Upper lobe of left lung (tissue), 6 donors: ENCODE data around the gene YARS2. TPM values are rescaled to one million over a fixed set of nuclear protein-coding genes. Genes with fewer than 3 reads are reported as not detected.
"Not testable (repeated sequence)": the region's sequence is repeated elsewhere in the genome, so short reads cannot be mapped to it uniquely, and the experiment has no call there.

ENCODE experiments used
- ATAC-seq, 2 donors: fragments of 200-7000 bp; cut with Tn5 transposase; one replicate each; pipeline ENCODE4 v1.9.1; 2022; ENCODE audit warnings: mild to moderate bottlenecking in 2 of 2, moderate library complexity in 2 of 2; ENCODE audit not compliant: low FRiP score in 2 of 2
- DNase-seq, 2 donors: peaks; one replicate each; pipeline ENCODE4 v3.0.0-alpha.2; 2019 to 2020
- H3K27ac ChIP-seq, 4 donors: fragments of 200-600 bp; sonication (generic); one replicate each; pipeline ENCODE4 v1.5.1; 2016 to 2019
- H3K27me3 ChIP-seq, 4 donors: fragments of 200-600 bp; sonication (generic); one replicate each; pipeline ENCODE4 v1.5.1; 2017 to 2019
- H3K36me3 ChIP-seq, 4 donors: fragments of 200-600 bp; sonication (generic); one replicate each; pipeline ENCODE4 v1.5.1; 2016 to 2019
- H3K4me1 ChIP-seq, 4 donors: fragments of 200-600 bp; sonication (generic); one replicate each; pipeline ENCODE4 v1.5.1; 2018 to 2019
- H3K4me3 ChIP-seq, 4 donors: fragments of 200-600 bp; sonication (generic); one replicate each; pipeline ENCODE4 v1.5.1; 2017 to 2019; ENCODE audit warnings: mild to moderate bottlenecking in 2 of 4, moderate library complexity in 1 of 4
- H3K9me3 ChIP-seq, 4 donors: fragments of 200-600 bp; sonication (generic); one replicate each; pipeline ENCODE4 v1.5.1; 2018 to 2019
- EP300 ChIP-seq, 4 donors: sonication (generic); formaldehyde crosslinking; IDR thresholded peaks; one replicate each; pipeline ENCODE4 v1.5.1; 2017; ENCODE audit warnings: antibody characterized with exemption in 4 of 4, control low read depth in 2 of 4
- POLR2A ChIP-seq, 4 donors: fragments of 450-650 bp; IDR thresholded peaks; one replicate each; pipeline ENCODE4 v1.5.1; 2016 to 2017; ENCODE audit warnings: antibody characterized with exemption in 4 of 4, mild to moderate bottlenecking in 2 of 4
- POLR2AphosphoS5 ChIP-seq, 2 donors: sonication (generic); formaldehyde crosslinking; IDR thresholded peaks; one replicate each; pipeline ENCODE4 v1.5.1; 2017; ENCODE audit warnings: antibody characterized with exemption in 2 of 2
- WGBS, 2 donors: methylation state at CpG; one replicate each; pipeline ENCODE4 v1.1.5; 2017 to 2018; 5-methylcytosine and 5-hydroxymethylcytosine counted together
- total RNA-seq, 6 donors: library from RNA; depleted of rRNA in 4 of 6; stranded (reverse); fragments of >200 nt in 4 of 6; gene quantifications; one replicate each; pipeline versions ENCODE4 v1.1.0 to v1.2.1, GENCODE V29; 2016 to 2021
- TF ChIP-seq, protein P1 (sequence below), 6 experiments: fragments of 450-650 bp in 4 of 6; fragments of 200-600 bp in 2 of 6; sonication (generic) in 2 of 6; IDR thresholded peaks; one replicate each; pipeline ENCODE4 v1.5.1; 2016 to 2019; ENCODE audit warnings: antibody characterized with exemption in 6 of 6
- donor health status: DM: no; HTN: no; CAD: no; lungs with moderate emphysema.
- donor health status: DM: no; HTN: yes; CAD: no; lungs with severe emphysema.

The YARS2 gene
- total RNA-seq, 6 donors from 2014 or later, result 11.4 to 19.5 (median 14.9) TPM

DNA sequence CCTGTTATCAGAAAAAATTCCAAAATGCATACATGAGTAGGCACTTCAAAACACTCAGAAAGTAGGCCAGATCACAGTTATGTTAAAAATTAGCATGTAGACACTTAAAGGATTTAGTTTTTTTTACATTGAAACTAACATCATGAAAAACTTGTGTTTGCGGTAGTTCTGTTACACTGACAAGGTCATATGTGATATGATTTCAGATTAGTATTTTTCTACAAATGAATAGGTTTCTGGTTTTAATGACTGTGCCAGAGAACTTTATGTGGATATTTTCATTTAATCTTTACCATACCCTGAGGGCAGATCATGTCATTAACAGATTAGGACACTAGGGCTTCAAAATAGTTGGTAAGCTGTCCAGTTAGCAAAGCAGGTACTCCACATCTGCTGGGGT, 20.7 kb downstream of the YARS2 start:
- Histone ChIP-seq H3K27ac (no peak overlapping the region), H3K4me3 (no peak overlapping the region), H3K4me1 (no peaks in the 10 kb centered on the region), H3K9me3 (no peaks in the 10 kb centered on the region), H3K36me3 (peaks cover 15 to 97% (median 24%) of the 10 kb centered on the region in 4 donors), H3K27me3 (no peaks in the 10 kb centered on the region)
- no peak for ATAC-seq
- TF ChIP-seq EP300 (IDR thresholded peaks at IDR 0.05), result no peak
- TF ChIP-seq POLR2AphosphoS5 (IDR thresholded peaks at IDR 0.05), result no peak
- TF ChIP-seq POLR2A (IDR thresholded peaks at IDR 0.05), result no peak
- TF ChIP-seq, protein P1, sequence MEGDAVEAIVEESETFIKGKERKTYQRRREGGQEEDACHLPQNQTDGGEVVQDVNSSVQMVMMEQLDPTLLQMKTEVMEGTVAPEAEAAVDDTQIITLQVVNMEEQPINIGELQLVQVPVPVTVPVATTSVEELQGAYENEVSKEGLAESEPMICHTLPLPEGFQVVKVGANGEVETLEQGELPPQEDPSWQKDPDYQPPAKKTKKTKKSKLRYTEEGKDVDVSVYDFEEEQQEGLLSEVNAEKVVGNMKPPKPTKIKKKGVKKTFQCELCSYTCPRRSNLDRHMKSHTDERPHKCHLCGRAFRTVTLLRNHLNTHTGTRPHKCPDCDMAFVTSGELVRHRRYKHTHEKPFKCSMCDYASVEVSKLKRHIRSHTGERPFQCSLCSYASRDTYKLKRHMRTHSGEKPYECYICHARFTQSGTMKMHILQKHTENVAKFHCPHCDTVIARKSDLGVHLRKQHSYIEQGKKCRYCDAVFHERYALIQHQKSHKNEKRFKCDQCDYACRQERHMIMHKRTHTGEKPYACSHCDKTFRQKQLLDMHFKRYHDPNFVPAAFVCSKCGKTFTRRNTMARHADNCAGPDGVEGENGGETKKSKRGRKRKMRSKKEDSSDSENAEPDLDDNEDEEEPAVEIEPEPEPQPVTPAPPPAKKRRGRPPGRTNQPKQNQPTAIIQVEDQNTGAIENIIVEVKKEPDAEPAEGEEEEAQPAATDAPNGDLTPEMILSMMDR (IDR thresholded peaks at IDR 0.05), result no peak
- WGBS, 2 donors, result 81 to 83% methylated on average over 1 of the region's 1 CpG
- DNase-seq, result no peak

- 76 to 79% methylated on average over 3 of the region's 3 CpGs for WGBS, 2 donors
- H3K4me3 ChIP-seq, result no peak overlapping the region
- H3K9me3 ChIP-seq, result no peaks in the 10 kb centered on the region
- H3K36me3 ChIP-seq, result peaks cover 15 to 60% (median 24%) of the 10 kb centered on the region in 4 donors
- no peaks in the 10 kb centered on the region for H3K4me1 ChIP-seq
- no peak overlapping the region for H3K27ac ChIP-seq
- no peak for DNase-seq
- ATAC-seq, result no peak
- TF ChIP-seq EP300 (IDR thresholded peaks at IDR 0.05) (no peak), POLR2AphosphoS5 (IDR thresholded peaks at IDR 0.05) (no peak), POLR2A (IDR thresholded peaks at IDR 0.05) (no peak)
- TF ChIP-seq, protein P1 (IDR thresholded peaks at IDR 0.05), result no peak
- no peaks in the 10 kb centered on the region for H3K27me3 ChIP-seq
Measured at GRCh38 chr12:32727237-32727636, 28.5 kb downstream of the YARS2 start.

- Histone ChIP-seq H3K27me3 (no peaks in the 10 kb centered on the region), H3K4me3 (no peak overlapping the region), H3K4me1 (no peaks in the 10 kb centered on the region), H3K27ac (no peak overlapping the region), H3K9me3 (no peaks in the 10 kb centered on the region), H3K36me3 (peaks cover 10 to 60% (median 18%) of the 10 kb centered on the region in 4 donors)
- no peak for ATAC-seq
- no peak for DNase-seq
- 95 to 97% methylated on average over 2 of the region's 2 CpGs for WGBS, 2 donors
- TF ChIP-seq, protein P1 (IDR thresholded peaks at IDR 0.05), result no peak
- TF ChIP-seq POLR2AphosphoS5 (IDR thresholded peaks at IDR 0.05) (no peak), EP300 (IDR thresholded peaks at IDR 0.05) (no peak), POLR2A (IDR thresholded peaks at IDR 0.05) (no peak)
Measured at GRCh38 chr12:32726286-32726685, 29.4 kb downstream of the YARS2 start.

GRCh38 chr12:32725308-32725707, 30.4 kb downstream of the YARS2 start:
- H3K27ac ChIP-seq, H3K4me3 ChIP-seq, DNase-seq, H3K4me1 ChIP-seq, H3K27me3 ChIP-seq, ATAC-seq, H3K9me3 ChIP-seq: not testable (repeated sequence)
- WGBS, 2 donors, result 94 to 97% methylated on average over 3 of the region's 3 CpGs
- peaks cover 7 to 61% (median 17%) of the 10 kb centered on the region in 4 donors for H3K36me3 ChIP-seq

GRCh38 chr12:32718926-32719325, 36.8 kb downstream of the YARS2 start:
- TF ChIP-seq POLR2AphosphoS5 (IDR thresholded peaks at IDR 0.05), result no peak
- TF ChIP-seq, protein P1 (IDR thresholded peaks at IDR 0.05), result no peak
- no peak for TF ChIP-seq POLR2A (IDR thresholded peaks at IDR 0.05)
- no peak for TF ChIP-seq EP300 (IDR thresholded peaks at IDR 0.05)
- H3K4me1 ChIP-seq, result no peaks in the 10 kb centered on the region
- no peak for ATAC-seq
- DNase-seq, result no peak
- H3K36me3 ChIP-seq, result peaks cover 3 to 48% (median 8%) of the 10 kb centered on the region in 4 donors
- no peak overlapping the region for H3K27ac ChIP-seq
- no peaks in the 10 kb centered on the region for H3K27me3 ChIP-seq
- H3K9me3 ChIP-seq, result no peaks in the 10 kb centered on the region
- no peak overlapping the region for H3K4me3 ChIP-seq
- WGBS, 2 donors, result 94 to 100% methylated on average over 2 of the region's 2 CpGs
